Transverse colon (tissue), 4 donors: ENCODE results near the gene TP53BP1.

Experiments
- CTCF ChIP-seq, 5 experiments: fragments of 200-600 bp in 3 of 5; fragments of 450-650 bp in 2 of 5; sonication (generic) in 3 of 5; IDR thresholded peaks; 1 replicate in 2 of 5; 2 replicates in 3 of 5; pipeline ENCODE4 v1.5.1; 2016 to 2017; ENCODE audit warnings: antibody characterized with exemption in 5 of 5, inconsistent platforms in 3 of 5, mild to moderate bottlenecking in 2 of 5, moderate library complexity in 1 of 5
- EP300 ChIP-seq: sonication (generic); formaldehyde crosslinking; IDR thresholded peaks from one replicate; pipeline ENCODE4 v1.6.1; 2017; ENCODE audit warnings: antibody characterized with exemption, low read depth
- POLR2AphosphoS5 ChIP-seq, 3 donors: sonication (generic); formaldehyde crosslinking; IDR thresholded peaks; one replicate each; pipeline ENCODE4 v1.6.1; 2016; ENCODE audit warnings: antibody characterized with exemption in 3 of 3

GRCh38 chr15:43433661-43434303 is 59.2 kb downstream of the TP53BP1 start:
- no peak for TF ChIP-seq CTCF (IDR thresholded peaks at IDR 0.05)
- no peak for TF ChIP-seq POLR2AphosphoS5 (IDR thresholded peaks at IDR 0.05)
- no peak for TF ChIP-seq EP300
